Panc1 (cell line): Measurements from ENCODE around the gene PVRIG.
"Not testable (repeated sequence)": the region's sequence is repeated elsewhere in the genome, so short reads cannot be mapped to it uniquely, and the experiment has no call there.

Experiments
- TCF7L2 ChIP-seq: IDR thresholded peaks from 2 replicates; pipeline ENCODE4 v1.6.1; 2011; ENCODE audit warnings: mild to moderate bottlenecking, low read depth, low read length, inconsistent platforms
- TF ChIP-seq, protein P1 (sequence below): fragments of 450-650 bp; IDR thresholded peaks from 2 replicates; pipeline ENCODE4 v1.5.1; 2017; ENCODE audit warnings: mild to moderate bottlenecking
- TF ChIP-seq, protein P2 (sequence below), 2 experiments: IDR thresholded peaks; 2 replicates each; pipeline ENCODE4 v1.6.1; 2011 to 2012; ENCODE audit warnings: low read depth in 2 of 2, control low read depth in 1 of 2, low read length in 1 of 2, mild to moderate bottlenecking in 1 of 2, moderate library complexity in 1 of 2; ENCODE audit not compliant: insufficient read depth in 1 of 2

DNA sequence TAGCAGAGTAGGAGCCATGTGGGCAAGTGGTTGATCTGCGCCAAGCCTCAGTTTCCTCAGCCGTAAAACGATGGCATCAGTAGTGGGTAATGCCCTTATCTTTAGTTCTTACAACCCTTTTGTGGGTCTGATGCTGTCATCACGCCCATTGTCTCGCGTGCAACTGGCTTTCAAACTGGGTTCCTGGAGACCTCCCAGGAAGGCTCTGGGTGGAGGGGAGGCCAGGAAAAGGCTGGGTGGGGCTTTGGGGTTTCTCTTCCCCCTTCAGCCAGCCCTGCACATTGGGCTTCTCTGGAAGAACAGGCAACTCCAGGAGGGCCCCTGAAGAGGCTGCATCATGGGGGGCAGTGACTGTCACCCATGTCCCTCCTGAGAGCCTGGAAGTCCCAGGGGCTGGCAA, 5.1 kb downstream of the PVRIG start:
- TF ChIP-seq, protein P1, sequence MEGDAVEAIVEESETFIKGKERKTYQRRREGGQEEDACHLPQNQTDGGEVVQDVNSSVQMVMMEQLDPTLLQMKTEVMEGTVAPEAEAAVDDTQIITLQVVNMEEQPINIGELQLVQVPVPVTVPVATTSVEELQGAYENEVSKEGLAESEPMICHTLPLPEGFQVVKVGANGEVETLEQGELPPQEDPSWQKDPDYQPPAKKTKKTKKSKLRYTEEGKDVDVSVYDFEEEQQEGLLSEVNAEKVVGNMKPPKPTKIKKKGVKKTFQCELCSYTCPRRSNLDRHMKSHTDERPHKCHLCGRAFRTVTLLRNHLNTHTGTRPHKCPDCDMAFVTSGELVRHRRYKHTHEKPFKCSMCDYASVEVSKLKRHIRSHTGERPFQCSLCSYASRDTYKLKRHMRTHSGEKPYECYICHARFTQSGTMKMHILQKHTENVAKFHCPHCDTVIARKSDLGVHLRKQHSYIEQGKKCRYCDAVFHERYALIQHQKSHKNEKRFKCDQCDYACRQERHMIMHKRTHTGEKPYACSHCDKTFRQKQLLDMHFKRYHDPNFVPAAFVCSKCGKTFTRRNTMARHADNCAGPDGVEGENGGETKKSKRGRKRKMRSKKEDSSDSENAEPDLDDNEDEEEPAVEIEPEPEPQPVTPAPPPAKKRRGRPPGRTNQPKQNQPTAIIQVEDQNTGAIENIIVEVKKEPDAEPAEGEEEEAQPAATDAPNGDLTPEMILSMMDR = not testable (repeated sequence)
- TF ChIP-seq TCF7L2 = not testable (repeated sequence)
- TF ChIP-seq, protein P2, sequence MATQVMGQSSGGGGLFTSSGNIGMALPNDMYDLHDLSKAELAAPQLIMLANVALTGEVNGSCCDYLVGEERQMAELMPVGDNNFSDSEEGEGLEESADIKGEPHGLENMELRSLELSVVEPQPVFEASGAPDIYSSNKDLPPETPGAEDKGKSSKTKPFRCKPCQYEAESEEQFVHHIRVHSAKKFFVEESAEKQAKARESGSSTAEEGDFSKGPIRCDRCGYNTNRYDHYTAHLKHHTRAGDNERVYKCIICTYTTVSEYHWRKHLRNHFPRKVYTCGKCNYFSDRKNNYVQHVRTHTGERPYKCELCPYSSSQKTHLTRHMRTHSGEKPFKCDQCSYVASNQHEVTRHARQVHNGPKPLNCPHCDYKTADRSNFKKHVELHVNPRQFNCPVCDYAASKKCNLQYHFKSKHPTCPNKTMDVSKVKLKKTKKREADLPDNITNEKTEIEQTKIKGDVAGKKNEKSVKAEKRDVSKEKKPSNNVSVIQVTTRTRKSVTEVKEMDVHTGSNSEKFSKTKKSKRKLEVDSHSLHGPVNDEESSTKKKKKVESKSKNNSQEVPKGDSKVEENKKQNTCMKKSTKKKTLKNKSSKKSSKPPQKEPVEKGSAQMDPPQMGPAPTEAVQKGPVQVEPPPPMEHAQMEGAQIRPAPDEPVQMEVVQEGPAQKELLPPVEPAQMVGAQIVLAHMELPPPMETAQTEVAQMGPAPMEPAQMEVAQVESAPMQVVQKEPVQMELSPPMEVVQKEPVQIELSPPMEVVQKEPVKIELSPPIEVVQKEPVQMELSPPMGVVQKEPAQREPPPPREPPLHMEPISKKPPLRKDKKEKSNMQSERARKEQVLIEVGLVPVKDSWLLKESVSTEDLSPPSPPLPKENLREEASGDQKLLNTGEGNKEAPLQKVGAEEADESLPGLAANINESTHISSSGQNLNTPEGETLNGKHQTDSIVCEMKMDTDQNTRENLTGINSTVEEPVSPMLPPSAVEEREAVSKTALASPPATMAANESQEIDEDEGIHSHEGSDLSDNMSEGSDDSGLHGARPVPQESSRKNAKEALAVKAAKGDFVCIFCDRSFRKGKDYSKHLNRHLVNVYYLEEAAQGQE (IDR thresholded peaks at IDR 0.05; ENCODE audit: insufficient read depth in 1 of 2, low read depth in 2 of 2, low read length in 1 of 2) = not testable (repeated sequence)
